ENCODE measurements around the gene UBE4B. TPM values are rescaled to one million over a fixed set of nuclear protein-coding genes. Genes with fewer than 3 reads are reported as not detected.

UBE4B gene
- total RNA-seq, 3 donors from 2014 or later = 40.7 to 66.2 (median 41.4) TPM

DNA sequence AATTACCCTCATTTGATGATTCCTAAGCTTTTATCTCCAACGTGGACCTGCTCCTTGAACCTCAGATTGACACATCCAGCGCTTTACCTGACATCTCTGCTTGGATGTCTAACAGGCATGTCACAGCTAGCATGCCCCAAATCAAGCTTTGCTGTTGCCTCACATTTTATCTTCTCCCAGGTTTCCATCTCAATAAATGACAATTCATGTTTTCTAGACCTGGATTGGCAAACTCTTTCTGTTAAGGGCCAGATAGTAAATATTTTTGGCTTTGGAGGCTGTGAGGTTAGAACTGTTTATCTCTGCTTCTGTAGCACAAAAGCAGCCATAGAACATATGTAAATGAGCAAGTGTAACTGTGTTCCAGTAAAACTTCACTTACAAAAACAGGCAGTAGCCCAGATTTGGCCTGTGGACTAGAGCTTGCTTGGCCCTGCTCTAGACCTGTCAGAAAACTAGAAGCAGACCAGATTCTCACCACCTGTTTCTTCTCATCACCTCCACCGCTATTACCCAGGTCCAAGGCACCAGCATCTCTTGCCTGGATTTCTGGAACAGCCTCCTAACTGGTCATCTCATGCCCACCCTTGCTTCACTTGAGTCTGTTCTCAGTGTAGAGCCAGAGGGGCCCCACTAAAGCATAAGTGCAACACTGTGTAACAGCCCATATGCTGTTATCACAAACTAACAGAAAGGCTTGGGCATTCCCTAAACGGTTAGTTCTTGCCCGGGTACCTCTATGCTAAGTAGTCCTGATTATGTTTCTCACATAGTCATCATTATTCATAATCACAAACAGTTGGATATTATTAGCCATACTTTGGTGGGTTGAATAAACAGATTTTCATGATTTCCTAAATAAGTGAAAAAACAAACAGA, 42.3 kb downstream of the UBE4B start:
- Histone ChIP-seq H3K4me1 (ENCODE audit: low read depth) (peaks cover 3% of the 10 kb centered on the region), H3K9me3 (no peaks in the 10 kb centered on the region), H3K4me3 (no peak overlapping the region), H3K36me3 (ENCODE audit: low read depth) (no peaks in the 10 kb centered on the region)
- intact Hi-C loops (cut with DNase I, micrococcal nuclease) = no loop called here
- DNase-seq (no peak), ATAC-seq (no peak)
- TF ChIP-seq, protein P1, sequence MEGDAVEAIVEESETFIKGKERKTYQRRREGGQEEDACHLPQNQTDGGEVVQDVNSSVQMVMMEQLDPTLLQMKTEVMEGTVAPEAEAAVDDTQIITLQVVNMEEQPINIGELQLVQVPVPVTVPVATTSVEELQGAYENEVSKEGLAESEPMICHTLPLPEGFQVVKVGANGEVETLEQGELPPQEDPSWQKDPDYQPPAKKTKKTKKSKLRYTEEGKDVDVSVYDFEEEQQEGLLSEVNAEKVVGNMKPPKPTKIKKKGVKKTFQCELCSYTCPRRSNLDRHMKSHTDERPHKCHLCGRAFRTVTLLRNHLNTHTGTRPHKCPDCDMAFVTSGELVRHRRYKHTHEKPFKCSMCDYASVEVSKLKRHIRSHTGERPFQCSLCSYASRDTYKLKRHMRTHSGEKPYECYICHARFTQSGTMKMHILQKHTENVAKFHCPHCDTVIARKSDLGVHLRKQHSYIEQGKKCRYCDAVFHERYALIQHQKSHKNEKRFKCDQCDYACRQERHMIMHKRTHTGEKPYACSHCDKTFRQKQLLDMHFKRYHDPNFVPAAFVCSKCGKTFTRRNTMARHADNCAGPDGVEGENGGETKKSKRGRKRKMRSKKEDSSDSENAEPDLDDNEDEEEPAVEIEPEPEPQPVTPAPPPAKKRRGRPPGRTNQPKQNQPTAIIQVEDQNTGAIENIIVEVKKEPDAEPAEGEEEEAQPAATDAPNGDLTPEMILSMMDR (IDR thresholded peaks at IDR 0.05) = no peak

DNA sequence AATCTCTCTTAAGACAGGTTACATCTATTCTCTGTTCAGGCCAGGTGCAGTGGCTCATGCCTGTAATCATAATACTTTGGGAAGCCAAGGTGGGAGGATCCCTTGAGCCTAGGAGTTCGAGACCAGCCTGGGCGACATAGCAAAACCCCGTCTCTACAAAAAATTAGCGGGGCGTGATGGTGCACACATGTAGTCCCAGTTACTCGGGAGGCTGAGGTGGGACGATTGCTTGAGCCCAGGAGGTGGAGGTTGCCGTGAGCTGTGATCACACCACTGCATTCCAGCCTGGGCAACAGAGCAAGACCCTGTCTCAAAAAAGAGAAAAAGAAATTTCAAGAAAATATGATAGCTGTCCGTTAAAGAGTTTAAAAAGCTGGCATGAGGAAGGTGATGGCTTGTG, 43.0 kb downstream of the UBE4B start:
- Histone ChIP-seq H3K36me3 (ENCODE audit: low read depth) (no peaks in the 10 kb centered on the region), H3K4me3 (no peak overlapping the region), H3K4me1 (ENCODE audit: low read depth) (peaks cover 3% of the 10 kb centered on the region), H3K9me3 (no peaks in the 10 kb centered on the region)
- DNase-seq = no peak
- no peak for ATAC-seq
- TF ChIP-seq, protein P1 (IDR thresholded peaks at IDR 0.05) = no peak
- intact Hi-C loops (cut with DNase I, micrococcal nuclease) = no loop called here

DNA sequence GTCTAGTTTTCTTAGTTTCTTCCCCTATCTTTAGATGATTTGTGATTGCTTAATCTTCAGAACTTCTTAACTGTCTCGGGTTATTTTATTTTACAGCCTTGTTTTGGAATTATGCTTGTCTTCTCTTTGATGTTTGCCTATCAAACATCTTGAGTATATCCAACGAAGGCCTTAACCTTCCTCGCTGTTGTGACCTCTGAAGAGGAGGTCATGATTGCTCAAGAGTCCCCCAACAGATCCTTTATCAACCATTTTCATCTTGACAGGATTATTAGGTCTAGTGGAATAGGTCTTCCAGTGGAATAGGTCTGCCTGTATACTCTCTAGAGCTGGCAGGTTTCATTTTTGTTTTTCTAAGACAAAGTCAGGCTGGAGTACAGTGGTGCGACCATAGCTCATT, 45.7 kb downstream of the UBE4B start:
- no peak for DNase-seq

DNA sequence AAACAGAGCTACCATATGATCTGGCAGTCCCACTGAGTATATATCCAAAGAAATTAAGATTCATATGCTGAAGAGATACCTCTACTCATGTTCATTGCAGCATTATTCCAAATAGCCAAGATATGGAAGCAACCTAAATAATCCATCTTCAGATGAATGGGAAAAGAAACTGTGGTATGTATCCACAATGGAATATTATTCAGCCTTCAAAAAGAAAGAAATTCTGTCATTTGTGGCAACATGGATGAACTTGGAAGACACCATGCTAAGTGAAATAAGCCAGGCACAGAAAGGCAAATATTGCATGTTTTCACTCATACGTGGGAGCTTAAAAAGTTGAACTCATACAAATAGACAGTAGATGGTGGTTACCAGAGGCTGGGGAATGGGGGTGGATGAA, 47.8 kb downstream of the UBE4B start:
- intact Hi-C loops (cut with DNase I, micrococcal nuclease) = no loop called here
- DNase-seq (no peak), ATAC-seq (no peak)
- TF ChIP-seq, protein P1 (IDR thresholded peaks at IDR 0.05) = no peak
- H3K9me3 ChIP-seq = no peaks in the 10 kb centered on the region
- H3K36me3 ChIP-seq (ENCODE audit: low read depth) = no peaks in the 10 kb centered on the region
- H3K4me3 ChIP-seq = no peak overlapping the region
- peaks cover 3% of the 10 kb centered on the region for H3K4me1 ChIP-seq (ENCODE audit: low read depth)

More for the DNA sequence above, 45.7 kb downstream of the UBE4B start:
- Histone ChIP-seq H3K4me3 (no peak overlapping the region), H3K36me3 (ENCODE audit: low read depth) (no peaks in the 10 kb centered on the region), H3K9me3 (no peaks in the 10 kb centered on the region), H3K4me1 (ENCODE audit: low read depth) (peaks cover 3% of the 10 kb centered on the region)
- ATAC-seq = no peak
- TF ChIP-seq, protein P1 (IDR thresholded peaks at IDR 0.05) = no peak
- intact Hi-C loops (cut with DNase I, micrococcal nuclease) = no loop called here

DNA sequence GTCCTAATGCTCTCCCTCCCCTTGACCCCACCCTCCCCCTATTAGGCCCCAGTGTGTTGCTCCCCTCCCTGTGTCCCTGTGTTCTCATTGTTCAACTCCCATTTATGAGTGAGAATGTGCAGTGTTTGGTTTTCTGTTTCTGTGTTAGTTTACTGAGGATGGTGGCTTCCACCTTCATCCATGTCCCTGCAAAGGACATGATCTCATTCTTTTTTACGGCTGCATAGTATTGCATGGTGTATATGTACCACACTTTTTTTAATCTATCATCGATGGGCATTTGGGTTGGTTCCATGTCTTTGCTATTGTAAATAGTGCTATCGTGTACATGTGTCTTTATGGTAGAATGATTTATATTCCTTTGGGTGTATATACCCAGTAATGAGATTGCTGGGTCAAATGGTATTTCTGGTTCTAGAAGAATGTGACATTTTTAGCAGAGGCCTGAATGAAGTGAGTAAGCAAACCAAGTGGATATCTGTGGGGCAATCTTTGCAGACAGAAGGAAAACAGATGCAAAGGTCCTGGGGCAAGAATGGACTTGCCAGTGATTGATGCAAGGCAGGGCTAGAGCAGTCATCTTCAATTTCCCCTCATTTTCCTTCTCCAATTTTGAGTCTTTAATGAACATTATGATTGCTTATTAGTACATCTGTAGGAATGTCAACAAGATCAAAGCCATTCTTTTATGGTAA, 50.2 kb downstream of the UBE4B start:
- H3K4me3 ChIP-seq = no peak overlapping the region
- H3K9me3 ChIP-seq = no peaks in the 10 kb centered on the region
- intact Hi-C loops (cut with DNase I, micrococcal nuclease) = no loop called here
- H3K4me1 ChIP-seq (ENCODE audit: low read depth) = peaks cover 3% of the 10 kb centered on the region
- ATAC-seq = no peak
- no peak for DNase-seq
- H3K36me3 ChIP-seq (ENCODE audit: low read depth) = no peaks in the 10 kb centered on the region
- TF ChIP-seq, protein P1 (IDR thresholded peaks at IDR 0.05) = no peak
